ENCODE results near the gene SEPTIN6. TPM values are rescaled to one million over a fixed set of nuclear protein-coding genes. Genes with fewer than 3 reads are reported as not detected.

SEPTIN6 gene
- total RNA-seq, 1 experiment from 2014 or later, result 28.9 TPM

GRCh38 chrX:119698845-119699244 is 5.9 kb upstream of the SEPTIN6 start:
- Histone ChIP-seq H3K4me3 (ENCODE audit: low read length) (no peak overlapping the region), H3F3A (ENCODE audit: low read length, unreplicated experiment) (no peaks in the 10 kb centered on the region), H3K4me2 (ENCODE audit: low read length) (no peak overlapping the region), H3K79me2 (ENCODE audit: low read length) (no peaks in the 10 kb centered on the region), H3K27ac (ENCODE audit: low read length) (no peak overlapping the region), H4K20me1 (ENCODE audit: low read length) (no peaks in the 10 kb centered on the region), H3K36me3 (ENCODE audit: low read depth, low read length) (no peaks in the 10 kb centered on the region), H3K9me2 (replicated peaks; ENCODE audit: low read length) (no peaks in the 10 kb centered on the region), H3K9ac (ENCODE audit: low read length) (no peak overlapping the region), H3K9me3 (ENCODE audit: low read length) (no peaks in the 10 kb centered on the region), H3K27me3 (ENCODE audit: low read length) (no peaks in the 10 kb centered on the region), H2AFZ (ENCODE audit: low read length) (no peak overlapping the region), H3K4me1 (ENCODE audit: insufficient read depth, low read length) (no peaks in the 10 kb centered on the region)
- intact Hi-C loops (cut with micrococcal nuclease), result loop anchor here (2.0 kb wide), 2 partner anchors 30 to 58 kb away; no protein-coding TSS in a partner anchor
- CTCF ChIA-PET, result no interaction called here
- POLR2A ChIA-PET (ENCODE audit: unreplicated experiment), result no interaction called here
- BruUV-seq (replicated peaks), result no TSS peak
- TF ChIP-seq EZH2phosphoT487 (IDR thresholded peaks at IDR 0.05; ENCODE audit: borderline replicate concordance, low read length) (no peak), EZH2 (IDR thresholded peaks at IDR 0.05; ENCODE audit: low read length, unreplicated experiment) (no peak), CTCF (conservative IDR thresholded peaks at IDR 0.05; ENCODE audit: low read depth, low read length) (peak; percentile 59)
- DNase-seq (peak; percentile 65), ATAC-seq (peak; percentile 67)

- H4K20me1 ChIP-seq (ENCODE audit: low read length), result no peaks in the 10 kb centered on the region
- no peak overlapping the region for H3K4me2 ChIP-seq (ENCODE audit: low read length)
- no peaks in the 10 kb centered on the region for H3K27me3 ChIP-seq (ENCODE audit: low read length)
- no peak overlapping the region for H3K4me3 ChIP-seq (ENCODE audit: low read length)
- H3K27ac ChIP-seq (ENCODE audit: low read length), result no peak overlapping the region
- H3K79me2 ChIP-seq (ENCODE audit: low read length), result peaks cover 9% of the 10 kb centered on the region
- BruUV-seq (replicated peaks), result no TSS peak
- ATAC-seq (no peak), DNase-seq (no peak)
- no peak overlapping the region for H3K9ac ChIP-seq (ENCODE audit: low read length)
- ChIA-PET CTCF (interaction anchor here (0.6 kb wide), 1 partner anchor 122 kb away, joined by 3 read pairs; no protein-coding TSS in a partner anchor), POLR2A (ENCODE audit: unreplicated experiment) (no interaction called here)
- no peak overlapping the region for H2AFZ ChIP-seq (ENCODE audit: low read length)
- peaks cover 4% of the 10 kb centered on the region for H3K4me1 ChIP-seq (ENCODE audit: insufficient read depth, low read length)
- TF ChIP-seq EZH2phosphoT487 (IDR thresholded peaks at IDR 0.05; ENCODE audit: borderline replicate concordance, low read length), result no peak
- no peak for TF ChIP-seq EZH2 (IDR thresholded peaks at IDR 0.05; ENCODE audit: low read length, unreplicated experiment)
- no peak for TF ChIP-seq CTCF (conservative IDR thresholded peaks at IDR 0.05; ENCODE audit: low read depth, low read length)
- H3K9me3 ChIP-seq (ENCODE audit: low read length), result no peaks in the 10 kb centered on the region
- H3K36me3 ChIP-seq (ENCODE audit: low read depth, low read length), result no peaks in the 10 kb centered on the region
- intact Hi-C loops (cut with micrococcal nuclease), result no loop called here
- H3F3A ChIP-seq (ENCODE audit: low read length, unreplicated experiment), result no peaks in the 10 kb centered on the region
- no peaks in the 10 kb centered on the region for H3K9me2 ChIP-seq (replicated peaks; ENCODE audit: low read length)
Observed at GRCh38 chrX:119696251-119696890, 3.4 kb upstream of the SEPTIN6 start.

- no peaks in the 10 kb centered on the region for H4K20me1 ChIP-seq (ENCODE audit: low read length)
- no TSS peak for BruUV-seq (replicated peaks)
- no peak overlapping the region for H2AFZ ChIP-seq (ENCODE audit: low read length)
Observed at GRCh38 chrX:119695535-119696050, 2.6 kb upstream of the SEPTIN6 start.

More at GRCh38 chrX:119695535-119696050, 2.6 kb upstream of the SEPTIN6 start:
- Histone ChIP-seq H3K27me3 (ENCODE audit: low read length) (no peaks in the 10 kb centered on the region), H3K27ac (ENCODE audit: low read length) (no peak overlapping the region), H3K4me2 (ENCODE audit: low read length) (no peak overlapping the region), H3F3A (ENCODE audit: low read length, unreplicated experiment) (no peaks in the 10 kb centered on the region), H3K36me3 (ENCODE audit: low read depth, low read length) (no peaks in the 10 kb centered on the region), H3K79me2 (ENCODE audit: low read length) (peaks cover 17% of the 10 kb centered on the region), H3K4me1 (ENCODE audit: insufficient read depth, low read length) (peaks cover 11% of the 10 kb centered on the region), H3K9ac (ENCODE audit: low read length) (no peak overlapping the region), H3K9me3 (ENCODE audit: low read length) (no peaks in the 10 kb centered on the region), H3K9me2 (replicated peaks; ENCODE audit: low read length) (no peaks in the 10 kb centered on the region), H3K4me3 (ENCODE audit: low read length) (no peak overlapping the region)
- POLR2A ChIA-PET (ENCODE audit: unreplicated experiment), result no interaction called here
- CTCF ChIA-PET, result no interaction called here
- TF ChIP-seq CTCF (conservative IDR thresholded peaks at IDR 0.05; ENCODE audit: low read depth, low read length), result no peak
- TF ChIP-seq EZH2phosphoT487 (IDR thresholded peaks at IDR 0.05; ENCODE audit: borderline replicate concordance, low read length), result no peak
- TF ChIP-seq EZH2 (IDR thresholded peaks at IDR 0.05; ENCODE audit: low read length, unreplicated experiment), result no peak
- ATAC-seq, result no peak
- DNase-seq, result no peak
- intact Hi-C loops (cut with micrococcal nuclease), result no loop called here

Measured in PC-3 (cell line).